Sciatic nerve (tissue), 2 donors: Measurements from ENCODE around the gene EDN2. TPM values are rescaled to one million over a fixed set of nuclear protein-coding genes. Genes with fewer than 3 reads are reported as not detected.

Experiments used
- ATAC-seq: fragments of 200-7000 bp; cut with Tn5 transposase; one replicate; pipeline ENCODE4 v1.9.1; 2020; ENCODE audit warnings: mild to moderate bottlenecking, moderate library complexity
- DNase-seq: peaks from one replicate; pipeline ENCODE4 v3.0.0-alpha.2; 2020; ENCODE audit warnings: low spot score
- intact Hi-C: fragments of 100-400 bp; cut with DNase I; formaldehyde crosslinking; loops from one replicate; pipeline ENCODE4 v1.14.2; 2022
- total RNA-seq: library from RNA; stranded (reverse); fragmentation: NEBNext Ultra II Directional; extraction: Animal tissue kit (Norgen Biotek cat#: 25700); gene quantifications from one replicate; pipeline ENCODE4 v1.2.1, GENCODE V29; 2021
- donor health status: DM: no; HTN: no; CAD: no.
- donor health status: DM: no; HTN: no; CAD: no.

Gene EDN2
- total RNA-seq, 1 donor from 2014 or later: not detected

GRCh38 chr1:41452704-41453290 lies 31.7 kb downstream of the EDN2 start:
- no peak for DNase-seq
- no peak for ATAC-seq

GRCh38 chr1:41450747-41451285 lies 33.7 kb downstream of the EDN2 start:
- ATAC-seq (no peak), DNase-seq (no peak)
- intact Hi-C loops: no loop called here

More at GRCh38 chr1:41452704-41453290, 31.7 kb downstream of the EDN2 start:
- intact Hi-C loops: no loop called here

- intact Hi-C loops: no loop called here
- ATAC-seq: no peak
- DNase-seq: no peak
Observed at GRCh38 chr1:41449326-41449921, 35.1 kb downstream of the EDN2 start.

- no peak for ATAC-seq
- no peak for DNase-seq
- intact Hi-C loops: no loop called here
Observed at GRCh38 chr1:41448821-41449220, 35.7 kb downstream of the EDN2 start.

- DNase-seq (no peak), ATAC-seq (no peak)
- intact Hi-C loops: no loop called here
Observed at GRCh38 chr1:41447995-41448770, 36.3 kb downstream of the EDN2 start.

GRCh38 chr1:41446851-41447610 lies 37.5 kb downstream of the EDN2 start:
- no peak for ATAC-seq
- intact Hi-C loops: no loop called here
- no peak for DNase-seq

GRCh38 chr1:41444785-41445184 lies 39.7 kb downstream of the EDN2 start:
- intact Hi-C loops: no loop called here
- DNase-seq: no peak
- no peak for ATAC-seq

GRCh38 chr1:41444246-41444645 lies 40.2 kb downstream of the EDN2 start:
- no peak for DNase-seq
- no peak for ATAC-seq
- intact Hi-C loops: no loop called here

GRCh38 chr1:41442697-41443251 lies 41.7 kb downstream of the EDN2 start:
- no peak for DNase-seq
- ATAC-seq: no peak
- intact Hi-C loops: no loop called here

- intact Hi-C loops: no loop called here
- ATAC-seq: no peak
- no peak for DNase-seq
Observed at GRCh38 chr1:41440321-41441085, 44.0 kb downstream of the EDN2 start.

- intact Hi-C loops: no loop called here
- ATAC-seq: no peak
- DNase-seq: no peak
Observed at GRCh38 chr1:41439234-41439633, 45.2 kb downstream of the EDN2 start.

- no peak for ATAC-seq
- intact Hi-C loops: no loop called here
Observed at GRCh38 chr1:41438711-41439110, 45.8 kb downstream of the EDN2 start.

GRCh38 chr1:41437011-41437355 lies 47.5 kb downstream of the EDN2 start:
- intact Hi-C loops: no loop called here
- no peak for ATAC-seq
- no peak for DNase-seq

More at GRCh38 chr1:41438711-41439110, 45.8 kb downstream of the EDN2 start:
- no peak for DNase-seq

GRCh38 chr1:41436281-41437010 lies 48.0 kb downstream of the EDN2 start:
- intact Hi-C loops: no loop called here
- no peak for ATAC-seq
- DNase-seq: no peak

GRCh38 chr1:41435570-41436178 lies 48.8 kb downstream of the EDN2 start:
- intact Hi-C loops: no loop called here
- no peak for ATAC-seq
- no peak for DNase-seq

GRCh38 chr1:41434748-41435449 lies 49.6 kb downstream of the EDN2 start:
- ATAC-seq: no peak
- intact Hi-C loops: no loop called here
- DNase-seq: no peak

- DNase-seq: no peak
- no peak for ATAC-seq
- intact Hi-C loops: no loop called here
Observed at GRCh38 chr1:41434306-41434705, 50.2 kb downstream of the EDN2 start.
